ENCODE results near the gene PFKFB3. TPM values are rescaled to one million over a fixed set of nuclear protein-coding genes. Genes with fewer than 3 reads are reported as not detected.

The PFKFB3 gene
- total RNA-seq, 1 experiment from 2014 or later = 36.8 TPM

GRCh38 chr10:6240254-6240653 lies 37.5 kb downstream of the PFKFB3 start:
- H3T11ph ChIP-seq (ENCODE audit: low read length) = no peak overlapping the region
- Mint-ChIP-seq H3K9me3 (no peaks in the 10 kb centered on the region), H3K27me3 (ENCODE audit: low read depth) (no peaks in the 10 kb centered on the region), H3K4me1 (no peaks in the 10 kb centered on the region), H3K4me3 (no peak overlapping the region), H3K27ac (no peak overlapping the region), H3K36me3 (ENCODE audit: insufficient read depth in 1 of 3, low read depth in 3 of 3) (peaks cover 5 to 17% (median 8%) of the 10 kb centered on the region in 3 experiments; a peak in 6 of 7 replicates)
- H3K18ac ChIP-seq (ENCODE audit: insufficient read length, low read depth, low read length) = no peak overlapping the region
- DNase-seq = no peak
- H4K8ac ChIP-seq (replicated peaks; ENCODE audit: insufficient read length, low read depth, low read length) = no peak overlapping the region
- H3K27me3 ChIP-seq (ENCODE audit: insufficient read depth, low read length) = no peaks in the 10 kb centered on the region
- H2BK120ac ChIP-seq (ENCODE audit: low read depth, low read length, poor library complexity, severe bottlenecking) = no peak overlapping the region
- no peak overlapping the region for H2AK5ac ChIP-seq (ENCODE audit: insufficient read length, low read length)
- H4K5ac ChIP-seq (ENCODE audit: insufficient read length, low read depth, low read length) = no peak overlapping the region
- H3K27ac ChIP-seq (ENCODE audit: insufficient read length, low read depth, low read length) = no peak overlapping the region
- peaks cover 3% of the 10 kb centered on the region for H3K23me2 ChIP-seq (ENCODE audit: insufficient read length, low read depth, low read length, poor library complexity, severe bottlenecking)
- no peak overlapping the region for H2BK20ac ChIP-seq (ENCODE audit: low read depth, low read length, poor library complexity, severe bottlenecking)
- H2BK5ac ChIP-seq (ENCODE audit: insufficient read length, low read length) = no peak overlapping the region
- TF ChIP-seq CTCF (conservative IDR thresholded peaks at IDR 0.05) = no peak
- no peaks in the 10 kb centered on the region for H3K79me1 ChIP-seq (ENCODE audit: insufficient read depth, low read depth, low read length, poor library complexity, severe bottlenecking)
- H3K4ac ChIP-seq (ENCODE audit: low read depth, low read length) = no peak overlapping the region
- no peak overlapping the region for H2BK15ac ChIP-seq (ENCODE audit: low read depth, low read length)
- no peaks in the 10 kb centered on the region for H4K20me1 ChIP-seq (ENCODE audit: control insufficient read depth, insufficient read depth, insufficient read length)
- no peak overlapping the region for H3K9ac ChIP-seq (ENCODE audit: extremely low read depth, insufficient read length, low read length)
- no peak overlapping the region for H4K91ac ChIP-seq (ENCODE audit: insufficient read length, low read depth, low read length)
- no peak overlapping the region for H3K56ac ChIP-seq (ENCODE audit: insufficient read length, low read depth, low read length)
- no peak overlapping the region for H2BK12ac ChIP-seq (ENCODE audit: insufficient read length, low read depth, low read length)
- no peak overlapping the region for H2AFZ ChIP-seq (ENCODE audit: low read length)
- WGBS (ENCODE audit: extremely low coverage, insufficient read length, low lambda C conversion rate) = no CpG with 5 or more reads among the region's 16 CpGs
- no peak overlapping the region for H3K23ac ChIP-seq (ENCODE audit: insufficient read length, low read depth, low read length)
- no peaks in the 10 kb centered on the region for H3K9me3 ChIP-seq (ENCODE audit: control insufficient read depth, low read depth, low read length)
- no peak overlapping the region for H3K14ac ChIP-seq (ENCODE audit: insufficient read depth, low read length)
- no peak overlapping the region for H3K4me2 ChIP-seq (ENCODE audit: insufficient read depth, insufficient read length, low read length)
- no peaks in the 10 kb centered on the region for H3K4me1 ChIP-seq (ENCODE audit: insufficient read depth, low read length)
- no peaks in the 10 kb centered on the region for H3K79me2 ChIP-seq (ENCODE audit: insufficient read depth, low read length)

Data from H9 (cell line).